GM12878 (cell line): ENCODE results near the gene DOCK9.

Experiments used
- ATF3 ChIP-seq: IDR thresholded peaks from 2 replicates; pipeline ENCODE4 v1.6.1; 2011; ENCODE audit warnings: low read depth, mild to moderate bottlenecking, low read length, moderate library complexity, borderline replicate concordance; ENCODE audit errors: extremely low read depth
- HCFC1 ChIP-seq: fragments of 150-350 bp; IDR thresholded peaks from 2 replicates; pipeline ENCODE4 v1.6.1; 2014; ENCODE audit warnings: low read length
- MEF2A ChIP-seq: IDR thresholded peaks from 2 replicates; pipeline ENCODE4 v1.6.1; 2011; ENCODE audit warnings: low read depth, mild to moderate bottlenecking, low read length, moderate library complexity; ENCODE audit not compliant: insufficient read depth
- POLR2AphosphoS5 ChIP-seq: IDR thresholded peaks from 2 replicates; pipeline ENCODE4 v1.6.1; 2011; ENCODE audit warnings: mild to moderate bottlenecking, low read length, inconsistent platforms
- RCOR1 ChIP-seq: conservative IDR thresholded peaks from 2 replicates; pipeline ENCODE4 v1.6.1; 2012; ENCODE audit warnings: low read depth, low read length, improper control_type of control experiment
- YY1 ChIP-seq: IDR thresholded peaks from 2 replicates; pipeline ENCODE4 v1.6.1; 2011; ENCODE audit warnings: low read depth, mild to moderate bottlenecking, low read length
- ZBED1 ChIP-seq: IDR thresholded peaks from 2 replicates; pipeline ENCODE4 v1.6.1; 2016; ENCODE audit warnings: borderline replicate concordance
- TF ChIP-seq, protein P1 (sequence below), 3 experiments: IDR thresholded peaks in 2 of 3; conservative IDR thresholded peaks in 1 of 3; 2 replicates each; pipeline ENCODE4 v1.5.1; 2011; ENCODE audit warnings: low read depth in 3 of 3, low read length in 3 of 3, mild to moderate bottlenecking in 3 of 3, control low read depth in 2 of 3, moderate library complexity in 2 of 3, inconsistent platforms in 1 of 3, mixed read lengths in 1 of 3; ENCODE audit not compliant: control insufficient read depth in 2 of 3, insufficient read depth in 1 of 3; ENCODE audit errors: extremely low read depth in 1 of 3
- TF ChIP-seq, protein P2 (sequence below): fragments of 450-650 bp; conservative IDR thresholded peaks from 2 replicates; pipeline ENCODE4 v1.6.1; 2017; ENCODE audit warnings: mild to moderate bottlenecking, moderate library complexity
- TF ChIP-seq, protein P3 (sequence below): IDR thresholded peaks from 2 replicates; pipeline ENCODE4 v1.6.1; 2012; ENCODE audit warnings: low read depth, low read length, improper control_type of control experiment

GRCh38 chr13:98820300-98820699 is 157.6 kb downstream of the DOCK9 start:
- TF ChIP-seq, protein P1, sequence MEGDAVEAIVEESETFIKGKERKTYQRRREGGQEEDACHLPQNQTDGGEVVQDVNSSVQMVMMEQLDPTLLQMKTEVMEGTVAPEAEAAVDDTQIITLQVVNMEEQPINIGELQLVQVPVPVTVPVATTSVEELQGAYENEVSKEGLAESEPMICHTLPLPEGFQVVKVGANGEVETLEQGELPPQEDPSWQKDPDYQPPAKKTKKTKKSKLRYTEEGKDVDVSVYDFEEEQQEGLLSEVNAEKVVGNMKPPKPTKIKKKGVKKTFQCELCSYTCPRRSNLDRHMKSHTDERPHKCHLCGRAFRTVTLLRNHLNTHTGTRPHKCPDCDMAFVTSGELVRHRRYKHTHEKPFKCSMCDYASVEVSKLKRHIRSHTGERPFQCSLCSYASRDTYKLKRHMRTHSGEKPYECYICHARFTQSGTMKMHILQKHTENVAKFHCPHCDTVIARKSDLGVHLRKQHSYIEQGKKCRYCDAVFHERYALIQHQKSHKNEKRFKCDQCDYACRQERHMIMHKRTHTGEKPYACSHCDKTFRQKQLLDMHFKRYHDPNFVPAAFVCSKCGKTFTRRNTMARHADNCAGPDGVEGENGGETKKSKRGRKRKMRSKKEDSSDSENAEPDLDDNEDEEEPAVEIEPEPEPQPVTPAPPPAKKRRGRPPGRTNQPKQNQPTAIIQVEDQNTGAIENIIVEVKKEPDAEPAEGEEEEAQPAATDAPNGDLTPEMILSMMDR (IDR thresholded peaks at IDR 0.05 in 2 of 3, conservative IDR thresholded peaks at IDR 0.05 in 1 of 3; ENCODE audit: control insufficient read depth in 2 of 3, extremely low read depth in 1 of 3, insufficient read depth in 1 of 3, low read depth in 3 of 3, low read length in 3 of 3) = no peak
- TF ChIP-seq, protein P2, sequence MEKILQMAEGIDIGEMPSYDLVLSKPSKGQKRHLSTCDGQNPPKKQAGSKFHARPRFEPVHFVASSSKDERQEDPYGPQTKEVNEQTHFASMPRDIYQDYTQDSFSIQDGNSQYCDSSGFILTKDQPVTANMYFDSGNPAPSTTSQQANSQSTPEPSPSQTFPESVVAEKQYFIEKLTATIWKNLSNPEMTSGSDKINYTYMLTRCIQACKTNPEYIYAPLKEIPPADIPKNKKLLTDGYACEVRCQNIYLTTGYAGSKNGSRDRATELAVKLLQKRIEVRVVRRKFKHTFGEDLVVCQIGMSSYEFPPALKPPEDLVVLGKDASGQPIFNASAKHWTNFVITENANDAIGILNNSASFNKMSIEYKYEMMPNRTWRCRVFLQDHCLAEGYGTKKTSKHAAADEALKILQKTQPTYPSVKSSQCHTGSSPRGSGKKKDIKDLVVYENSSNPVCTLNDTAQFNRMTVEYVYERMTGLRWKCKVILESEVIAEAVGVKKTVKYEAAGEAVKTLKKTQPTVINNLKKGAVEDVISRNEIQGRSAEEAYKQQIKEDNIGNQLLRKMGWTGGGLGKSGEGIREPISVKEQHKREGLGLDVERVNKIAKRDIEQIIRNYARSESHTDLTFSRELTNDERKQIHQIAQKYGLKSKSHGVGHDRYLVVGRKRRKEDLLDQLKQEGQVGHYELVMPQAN = no peak
- TF ChIP-seq MEF2A (no peak), ATF3 (no peak), RCOR1 (no peak), YY1 (no peak), POLR2AphosphoS5 (no peak), ZBED1 (no peak), HCFC1 (no peak)
- TF ChIP-seq, protein P3, sequence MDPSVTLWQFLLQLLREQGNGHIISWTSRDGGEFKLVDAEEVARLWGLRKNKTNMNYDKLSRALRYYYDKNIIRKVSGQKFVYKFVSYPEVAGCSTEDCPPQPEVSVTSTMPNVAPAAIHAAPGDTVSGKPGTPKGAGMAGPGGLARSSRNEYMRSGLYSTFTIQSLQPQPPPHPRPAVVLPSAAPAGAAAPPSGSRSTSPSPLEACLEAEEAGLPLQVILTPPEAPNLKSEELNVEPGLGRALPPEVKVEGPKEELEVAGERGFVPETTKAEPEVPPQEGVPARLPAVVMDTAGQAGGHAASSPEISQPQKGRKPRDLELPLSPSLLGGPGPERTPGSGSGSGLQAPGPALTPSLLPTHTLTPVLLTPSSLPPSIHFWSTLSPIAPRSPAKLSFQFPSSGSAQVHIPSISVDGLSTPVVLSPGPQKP = no peak
